GM19372 (cell line): ENCODE measurements around the gene SLC25A48.
"Not testable (repeated sequence)": the region's sequence is repeated elsewhere in the genome, so short reads cannot be mapped to it uniquely, and the experiment has no call there.

Experiments
- ATAC-seq: cut with Tn5 transposase; IDR thresholded peaks from one replicate; pipeline ENCODE4 v1.9.1; 2021; ENCODE audit warnings: mild to moderate bottlenecking, low read depth, moderate library complexity; ENCODE audit not compliant: unreplicated experiment

SLC25A48 gene

DNA sequence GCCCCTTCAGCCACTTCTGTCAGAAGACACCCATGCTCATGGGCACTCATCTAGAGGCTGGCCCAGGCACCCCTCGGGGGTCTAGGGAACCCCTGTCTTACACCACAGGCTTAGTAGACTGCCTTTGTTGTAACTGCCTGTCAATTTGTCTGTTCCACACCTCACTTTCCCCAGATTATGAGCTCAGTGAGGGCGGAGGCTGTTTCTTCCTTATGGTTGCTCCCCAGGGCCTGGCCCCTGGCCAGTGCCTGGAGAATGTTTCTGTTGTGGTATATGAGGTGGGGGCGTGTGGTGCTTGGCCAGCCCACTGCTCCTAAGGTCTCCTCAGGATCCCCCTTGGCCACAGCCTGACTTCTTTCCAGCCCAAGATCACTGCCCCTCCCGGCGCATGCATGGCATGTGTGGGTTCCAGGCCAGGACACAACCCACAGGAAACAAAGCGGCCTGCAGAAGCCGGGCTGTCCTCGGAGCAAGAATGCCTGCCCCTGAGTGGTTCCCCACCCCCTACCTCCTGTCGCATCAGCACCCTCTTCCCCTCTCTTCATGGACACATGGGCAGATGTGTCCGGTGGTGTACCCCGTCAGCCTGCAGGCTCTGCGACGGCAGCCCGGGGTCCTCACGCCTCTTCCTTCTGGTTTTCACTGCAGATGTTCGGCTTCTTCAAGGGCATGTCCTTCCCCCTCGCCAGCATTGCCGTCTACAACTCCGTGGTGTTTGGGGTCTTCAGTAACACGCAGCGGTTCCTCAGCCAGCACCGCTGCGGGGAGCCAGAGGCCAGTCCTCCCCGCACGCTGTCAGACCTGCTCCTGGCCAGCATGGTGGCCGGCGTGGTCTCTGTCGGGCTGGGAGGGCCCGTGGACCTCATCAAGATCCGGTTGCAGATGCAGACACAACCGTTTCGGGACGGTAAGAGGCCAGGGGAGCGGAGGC, 17.7 kb downstream of the SLC25A48 start:
- no peak for ATAC-seq

- ATAC-seq, result no peak
Observed at GRCh38 chr5:135857630-135858311, 23.3 kb downstream of the SLC25A48 start.

- ATAC-seq, result not testable (repeated sequence)
Observed at GRCh38 chr5:135859186-135859585, 24.7 kb downstream of the SLC25A48 start.

DNA sequence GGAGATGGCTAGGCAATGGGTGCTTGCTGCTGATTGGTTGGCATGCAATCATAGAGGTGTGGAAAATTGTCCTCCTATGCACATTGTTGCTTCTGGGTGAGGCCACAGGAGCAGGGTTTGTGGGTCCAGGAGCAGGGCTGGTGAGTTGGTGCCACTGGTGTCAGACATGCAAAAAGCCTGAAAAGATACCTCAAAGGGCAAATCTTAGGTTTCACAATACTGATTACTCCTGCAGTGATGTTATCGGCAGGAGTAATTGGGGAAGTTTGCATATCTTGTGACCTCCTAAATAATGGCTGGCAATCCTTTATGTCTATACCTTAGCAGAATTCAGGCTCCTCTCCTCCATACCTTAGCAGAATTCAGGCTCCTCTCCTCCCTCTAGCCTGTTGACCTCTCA, 25.2 kb downstream of the SLC25A48 start:
- ATAC-seq, result no peak

- no peak for ATAC-seq
Observed at GRCh38 chr5:135861641-135862040, 27.2 kb downstream of the SLC25A48 start.

- ATAC-seq, result no peak
Observed at GRCh38 chr5:135862086-135862485, 27.6 kb downstream of the SLC25A48 start.

GRCh38 chr5:135862744-135863143, 28.3 kb downstream of the SLC25A48 start:
- no peak for ATAC-seq

DNA sequence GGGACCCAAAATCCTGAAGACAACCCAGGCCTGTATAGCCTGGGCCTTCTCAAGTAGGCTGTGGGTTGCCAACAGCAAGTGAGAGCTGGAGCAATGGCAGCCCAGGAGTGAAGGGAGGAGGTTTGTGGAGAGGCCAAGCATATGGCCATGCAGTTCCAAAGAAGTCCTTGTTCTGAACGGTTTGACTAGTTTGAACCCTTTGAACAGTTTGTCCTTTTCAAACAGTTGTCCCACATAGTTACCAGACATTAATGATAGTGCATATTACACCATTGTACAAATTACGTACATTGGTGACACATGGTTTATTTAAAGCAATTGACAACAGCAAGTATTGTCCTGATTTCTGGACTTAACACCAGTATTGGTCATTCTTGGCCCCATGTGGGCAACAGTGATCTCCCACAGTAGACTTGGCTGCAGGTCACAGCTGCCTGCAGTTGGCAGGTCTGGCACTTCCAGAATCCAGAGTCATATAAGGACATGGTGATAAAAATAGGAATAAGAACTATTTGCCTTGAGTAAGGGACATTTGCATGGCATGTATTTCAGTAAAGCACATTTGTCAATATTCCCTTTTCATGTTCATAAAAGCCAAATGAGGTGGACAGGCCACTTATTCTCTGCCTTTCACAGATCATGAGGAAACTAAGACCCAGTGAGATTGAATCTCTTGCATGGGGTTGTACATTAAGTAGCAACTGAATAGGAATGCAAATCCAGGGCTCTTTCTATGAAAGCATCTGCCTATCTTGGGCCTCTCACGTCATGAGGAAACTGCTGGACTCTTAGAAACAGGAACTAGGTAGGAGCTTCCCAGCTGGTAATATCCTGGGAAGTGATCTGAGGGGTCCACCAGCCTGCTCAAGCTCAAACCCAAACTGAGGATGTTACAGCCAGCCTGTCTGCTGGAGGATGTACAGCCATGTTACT, 30.3 kb downstream of the SLC25A48 start:
- no peak for ATAC-seq

DNA sequence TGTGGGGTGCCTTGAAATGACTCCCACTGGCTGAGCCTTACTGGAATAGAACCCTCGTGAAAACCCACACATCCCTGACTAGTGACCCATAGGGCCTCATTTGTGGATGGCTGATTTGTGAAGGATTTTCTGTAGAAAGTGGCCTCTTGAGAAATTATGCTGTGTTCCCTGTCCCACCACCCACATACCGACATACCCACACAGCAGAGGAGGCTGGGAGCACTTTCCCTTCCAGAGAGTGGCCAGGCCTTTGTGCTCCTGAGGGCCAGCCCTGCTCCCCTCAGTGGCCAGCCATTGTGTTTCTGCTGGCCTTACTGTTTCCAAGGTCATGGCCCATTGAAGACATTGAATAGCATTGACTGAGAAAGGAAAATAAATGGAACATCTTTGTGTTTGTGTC, 31.6 kb downstream of the SLC25A48 start:
- no peak for ATAC-seq

GRCh38 chr5:135867599-135867998, 33.1 kb downstream of the SLC25A48 start:
- ATAC-seq, result no peak

- ATAC-seq, result no peak
Observed at GRCh38 chr5:135868681-135869080, 34.2 kb downstream of the SLC25A48 start.

DNA sequence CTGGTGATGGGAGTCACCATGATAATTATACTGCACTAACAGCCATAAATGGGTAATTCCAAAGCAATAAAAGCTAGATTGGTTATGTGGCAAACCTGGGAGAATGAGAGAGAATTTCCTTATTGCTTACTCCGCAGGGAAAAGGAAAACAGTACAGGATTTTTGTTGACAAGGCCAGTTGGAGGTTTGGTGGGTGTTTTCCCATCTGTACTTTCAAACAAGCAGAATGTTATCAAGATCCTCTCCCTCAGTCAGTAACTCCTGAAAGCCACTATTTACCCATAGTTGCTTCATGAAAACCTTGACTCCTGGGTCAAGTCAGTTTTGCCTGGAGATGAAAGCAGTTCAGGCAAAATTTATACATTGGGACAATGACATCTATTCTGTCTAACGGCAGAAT, 34.8 kb downstream of the SLC25A48 start:
- ATAC-seq, result no peak

DNA sequence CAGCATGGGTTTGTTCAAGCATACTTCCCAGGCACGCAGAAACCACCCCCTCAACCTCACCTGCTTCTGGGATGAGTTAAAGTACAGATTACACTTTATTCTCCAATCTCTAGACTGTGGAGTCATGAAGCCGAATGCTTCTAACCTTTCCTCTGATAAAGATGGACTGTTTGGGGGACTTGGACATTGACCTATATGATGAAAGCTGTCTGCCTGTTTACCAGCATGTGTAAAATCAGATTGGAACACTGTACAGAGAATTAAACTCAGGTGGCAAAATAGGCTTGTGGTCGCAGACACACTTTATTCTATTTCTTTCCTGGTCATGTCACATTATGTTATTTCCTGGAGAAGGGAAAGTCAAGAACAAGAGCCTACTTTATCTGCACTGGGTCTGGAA, 35.5 kb downstream of the SLC25A48 start:
- no peak for ATAC-seq

GRCh38 chr5:135871268-135871915, 36.9 kb downstream of the SLC25A48 start:
- no peak for ATAC-seq

DNA sequence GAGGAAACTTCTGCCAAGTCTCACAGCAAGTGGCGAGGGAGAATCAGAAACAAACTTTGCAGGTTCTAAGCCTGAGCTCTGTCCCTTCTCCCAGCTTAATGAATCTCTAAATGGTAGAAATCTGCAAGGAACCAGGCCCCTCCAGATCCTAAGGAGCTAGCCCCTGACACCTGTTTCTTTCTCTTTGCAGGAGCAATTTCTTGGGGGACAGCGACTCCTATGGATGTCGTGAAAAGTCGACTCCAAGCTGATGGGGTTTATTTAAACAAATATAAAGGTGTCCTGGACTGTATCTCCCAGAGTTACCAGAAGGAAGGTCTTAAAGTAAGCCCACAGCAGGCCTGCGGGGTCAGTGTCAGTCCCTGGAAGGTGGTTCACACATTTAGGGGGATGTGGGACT, 39.4 kb downstream of the SLC25A48 start:
- ATAC-seq, result no peak

GRCh38 chr5:135874461-135874860, 40.0 kb downstream of the SLC25A48 start:
- ATAC-seq, result no peak

DNA sequence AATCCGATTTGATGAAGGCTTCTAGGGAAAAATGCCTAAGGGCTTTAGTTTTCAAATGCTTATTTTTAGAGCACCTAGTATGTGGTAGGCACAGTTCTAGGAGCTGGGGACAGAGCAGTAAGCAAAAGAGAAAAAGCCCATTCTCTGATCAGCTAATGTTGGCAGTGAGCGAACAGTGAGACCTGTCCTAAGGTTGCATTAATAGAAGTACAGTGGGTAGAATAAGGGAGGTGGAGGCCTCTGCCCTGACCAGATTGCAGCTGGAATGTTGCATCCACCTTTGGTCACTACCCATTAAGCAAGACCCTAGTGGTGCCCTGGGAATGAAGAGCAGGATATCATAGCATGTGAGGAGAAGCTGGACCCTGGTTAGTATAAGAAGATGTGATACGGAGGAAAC, 41.1 kb downstream of the SLC25A48 start:
- ATAC-seq, result no peak

DNA sequence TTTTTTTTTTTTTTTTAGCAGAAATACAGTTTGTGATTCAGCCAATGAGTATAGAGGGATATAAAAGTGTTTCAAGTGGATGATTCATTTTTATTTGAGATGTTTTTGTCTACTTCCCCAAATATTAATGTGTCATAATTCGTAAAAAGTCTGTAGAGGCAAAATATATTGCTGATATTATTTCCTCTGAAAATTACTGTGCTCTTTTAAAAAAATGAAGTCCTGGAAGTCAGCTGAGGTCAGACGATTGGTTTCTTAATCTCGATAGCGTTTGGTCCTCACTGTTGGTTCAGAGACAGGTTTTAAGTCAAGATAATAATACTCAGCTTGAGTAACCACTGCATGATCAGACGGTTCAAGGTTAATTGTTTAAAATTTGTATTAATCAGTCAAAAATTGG, 41.7 kb downstream of the SLC25A48 start:
- no peak for ATAC-seq

DNA sequence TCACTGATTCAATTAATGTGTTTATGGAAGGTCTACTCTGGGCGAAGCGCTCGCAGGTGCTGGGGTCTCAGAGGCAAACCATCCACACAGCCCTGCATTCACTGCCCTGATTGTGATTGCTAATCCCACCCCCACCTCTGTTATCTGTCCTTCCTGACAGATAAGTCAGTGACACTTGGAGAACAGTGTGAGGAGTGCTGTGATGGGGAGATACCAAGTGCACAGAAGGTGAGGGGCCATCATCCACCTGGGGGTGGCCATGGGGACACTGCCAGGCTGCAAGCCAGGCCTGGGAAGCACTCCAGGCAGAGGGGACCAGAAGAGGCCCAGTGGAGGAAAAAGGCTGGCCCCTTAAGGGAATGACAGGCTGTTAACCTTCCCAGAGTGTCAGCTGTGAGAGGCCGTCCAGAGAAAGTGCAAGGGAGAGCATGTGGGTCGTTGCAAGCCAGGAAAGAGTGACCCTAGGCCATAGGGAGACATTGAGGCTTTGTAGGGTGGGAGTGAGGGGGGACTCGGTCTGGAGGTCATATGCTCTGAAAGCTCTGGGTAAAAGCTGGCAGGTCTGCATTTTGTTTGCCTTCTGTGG, 43.2 kb downstream of the SLC25A48 start:
- no peak for ATAC-seq

GRCh38 chr5:135878156-135878620, 43.7 kb downstream of the SLC25A48 start:
- ATAC-seq, result no peak
